A673 (cell line): ENCODE measurements around the gene ZSCAN18.

Experiments
- EZH2 ChIP-seq: fragments of 200-600 bp; sonication (generic); IDR thresholded peaks from 2 replicates; pipeline ENCODE4 v1.6.1; 2017; ENCODE audit warnings: borderline replicate concordance, low read depth, mild to moderate bottlenecking, mixed read lengths, antibody characterized with exemption, low read length; ENCODE audit not compliant: poor library complexity, severe bottlenecking
- TF ChIP-seq, protein P1 (sequence below): fragments of 300-800, 200-600 bp; sonication (generic); conservative IDR thresholded peaks from 2 replicates; pipeline ENCODE4 v1.5.1; 2017; ENCODE audit warnings: low read depth, mild to moderate bottlenecking, antibody characterized with exemption, low read length, moderate library complexity, mixed read lengths

GRCh38 chr19:58037927-58038687, 59.9 kb downstream of the ZSCAN18 start:
- TF ChIP-seq, protein P1, sequence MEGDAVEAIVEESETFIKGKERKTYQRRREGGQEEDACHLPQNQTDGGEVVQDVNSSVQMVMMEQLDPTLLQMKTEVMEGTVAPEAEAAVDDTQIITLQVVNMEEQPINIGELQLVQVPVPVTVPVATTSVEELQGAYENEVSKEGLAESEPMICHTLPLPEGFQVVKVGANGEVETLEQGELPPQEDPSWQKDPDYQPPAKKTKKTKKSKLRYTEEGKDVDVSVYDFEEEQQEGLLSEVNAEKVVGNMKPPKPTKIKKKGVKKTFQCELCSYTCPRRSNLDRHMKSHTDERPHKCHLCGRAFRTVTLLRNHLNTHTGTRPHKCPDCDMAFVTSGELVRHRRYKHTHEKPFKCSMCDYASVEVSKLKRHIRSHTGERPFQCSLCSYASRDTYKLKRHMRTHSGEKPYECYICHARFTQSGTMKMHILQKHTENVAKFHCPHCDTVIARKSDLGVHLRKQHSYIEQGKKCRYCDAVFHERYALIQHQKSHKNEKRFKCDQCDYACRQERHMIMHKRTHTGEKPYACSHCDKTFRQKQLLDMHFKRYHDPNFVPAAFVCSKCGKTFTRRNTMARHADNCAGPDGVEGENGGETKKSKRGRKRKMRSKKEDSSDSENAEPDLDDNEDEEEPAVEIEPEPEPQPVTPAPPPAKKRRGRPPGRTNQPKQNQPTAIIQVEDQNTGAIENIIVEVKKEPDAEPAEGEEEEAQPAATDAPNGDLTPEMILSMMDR: no peak
- no peak for TF ChIP-seq EZH2
